Measurements from ENCODE around the gene LARGE2. TPM values are rescaled to one million over a fixed set of nuclear protein-coding genes. Genes with fewer than 3 reads are reported as not detected.

Gene LARGE2
- total and polyA plus RNA-seq, 9 of the 15 experiments (the other 6 are each of a cell fraction or from before 2014, with no cell fraction given), result 0.56 to 14.1 (median 6.6) TPM

DNA sequence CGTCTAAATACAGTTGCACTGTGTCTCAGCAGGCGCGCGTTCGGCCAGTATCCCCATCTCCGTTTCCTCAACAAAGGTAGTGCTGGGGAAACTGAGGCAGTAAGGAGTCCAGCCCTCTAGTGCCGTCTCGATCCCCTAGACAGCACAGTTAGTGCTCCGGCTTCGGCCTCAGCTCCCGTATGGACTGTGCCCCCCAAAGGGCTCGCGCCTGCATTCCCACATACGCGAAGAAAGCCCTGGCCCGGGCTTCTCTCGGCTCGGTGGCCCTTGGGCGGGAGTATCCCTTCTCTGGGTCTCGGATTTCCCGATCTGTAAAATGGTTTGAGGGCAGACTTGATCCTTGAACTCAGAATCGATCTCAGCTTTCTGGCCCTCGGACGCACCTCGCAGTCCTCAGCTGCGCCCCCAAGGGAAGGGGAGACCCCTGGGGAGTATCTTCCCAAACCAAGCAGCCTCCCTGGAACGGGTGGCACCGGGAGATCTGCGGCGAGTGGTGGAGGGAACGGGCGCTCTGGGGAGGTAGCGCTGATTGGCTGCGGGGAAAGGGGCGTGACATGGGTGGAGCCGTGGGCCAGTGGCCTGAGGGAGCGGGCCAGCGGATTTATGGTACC, 4.0 kb upstream of the LARGE2 start (continued):
- peak; percentile 18 for TF ChIP-seq ARID4B (CRISPR knock-in tag; IDR thresholded peaks at IDR 0.05)
- no peak for TF ChIP-seq EGR1 (conservative IDR thresholded peaks at IDR 0.05)
- 0 out of 2 replicates have a peak, but pooled peaks have one; percentile 12 for TF ChIP-seq NBN (IDR thresholded peaks at IDR 0.05; ENCODE audit: low read depth)
- TF ChIP-seq SAP30 (IDR thresholded peaks at IDR 0.05; ENCODE audit: borderline replicate concordance, insufficient read depth, low read depth, low read length, poor library complexity, severe bottlenecking), result peak; percentile 67
- TF ChIP-seq, protein P1, sequence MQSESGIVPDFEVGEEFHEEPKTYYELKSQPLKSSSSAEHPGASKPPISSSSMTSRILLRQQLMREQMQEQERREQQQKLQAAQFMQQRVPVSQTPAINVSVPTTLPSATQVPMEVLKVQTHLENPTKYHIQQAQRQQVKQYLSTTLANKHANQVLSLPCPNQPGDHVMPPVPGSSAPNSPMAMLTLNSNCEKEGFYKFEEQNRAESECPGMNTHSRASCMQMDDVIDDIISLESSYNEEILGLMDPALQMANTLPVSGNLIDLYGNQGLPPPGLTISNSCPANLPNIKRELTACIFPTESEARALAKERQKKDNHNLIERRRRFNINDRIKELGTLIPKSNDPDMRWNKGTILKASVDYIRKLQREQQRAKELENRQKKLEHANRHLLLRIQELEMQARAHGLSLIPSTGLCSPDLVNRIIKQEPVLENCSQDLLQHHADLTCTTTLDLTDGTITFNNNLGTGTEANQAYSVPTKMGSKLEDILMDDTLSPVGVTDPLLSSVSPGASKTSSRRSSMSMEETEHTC (IDR thresholded peaks at IDR 0.05), result no peak
- TF ChIP-seq ZNF444 (CRISPR knock-in tag; IDR thresholded peaks at IDR 0.05), result no peak
- no peak for TF ChIP-seq MCM3 (IDR thresholded peaks at IDR 0.05)
- TF ChIP-seq ZMIZ1 (IDR thresholded peaks at IDR 0.05; ENCODE audit: low read depth in 2 of 2, low read length in 2 of 2), result 0 out of 4 replicates have a peak, but pooled peaks have one; percentile 3 to 6
- peak; percentile 51 for TF ChIP-seq POLR2A (conservative IDR thresholded peaks at IDR 0.05)
- TF ChIP-seq ELF4 (CRISPR knock-in tag; IDR thresholded peaks at IDR 0.05), result 0 out of 2 replicates have a peak, but pooled peaks have one; percentile 15
- TF ChIP-seq SRF (CRISPR knock-in tag; IDR thresholded peaks at IDR 0.05), result peak in 1 of 2 experiments; percentile 85; a peak in 1 of 4 replicates
- TF ChIP-seq CAMTA2 (CRISPR knock-in tag; conservative IDR thresholded peaks at IDR 0.05), result no peak
- no peak for TF ChIP-seq ZNF695 (CRISPR knock-in tag; IDR thresholded peaks at IDR 0.05)
- TF ChIP-seq CXXC5 (CRISPR knock-in tag; IDR thresholded peaks at IDR 0.05), result 0 out of 2 replicates have a peak, but pooled peaks have one; percentile 9
- no peak for TF ChIP-seq KDM2B (CRISPR knock-in tag; IDR thresholded peaks at IDR 0.05)
- TF ChIP-seq CBFA2T3 (IDR thresholded peaks at IDR 0.05), result 0 out of 2 replicates have a peak, but pooled peaks have one; percentile 33
- TF ChIP-seq FOXA1 (IDR thresholded peaks at IDR 0.05; ENCODE audit: borderline replicate concordance), result no peak
- 0 out of 2 replicates have a peak, but pooled peaks have one; percentile 26 for TF ChIP-seq PML (IDR thresholded peaks at IDR 0.05; ENCODE audit: low read length)
- TF ChIP-seq ZEB2 (IDR thresholded peaks at IDR 0.05), result no peak
- no peak for TF ChIP-seq ZNF551 (CRISPR knock-in tag; IDR thresholded peaks at IDR 0.05)
- no peak for TF ChIP-seq HMG20A (CRISPR knock-in tag; conservative IDR thresholded peaks at IDR 0.05)
- TF ChIP-seq SP1 (CRISPR knock-in tag; IDR thresholded peaks at IDR 0.05), result peak; percentile 12; the same call in 1 of the 2 replicates

Data from K562 (cell line).